Neural cell (in vitro differentiated cells): ENCODE results near the gene MTA1.

Experiments
- POLR2AphosphoS5 ChIP-seq: IDR thresholded peaks from 2 replicates; pipeline ENCODE4 v1.6.1; 2012
- TAF1 ChIP-seq: IDR thresholded peaks from 2 replicates; pipeline ENCODE4 v1.6.1; 2012; ENCODE audit warnings: low read depth
- TF ChIP-seq, protein P1 (sequence below): fragments of 450-650 bp; IDR thresholded peaks from 2 replicates; pipeline ENCODE4 v1.5.1; 2014; ENCODE audit warnings: antibody characterized with exemption, mild to moderate bottlenecking, moderate library complexity; ENCODE audit not compliant: poor library complexity, severe bottlenecking

DNA sequence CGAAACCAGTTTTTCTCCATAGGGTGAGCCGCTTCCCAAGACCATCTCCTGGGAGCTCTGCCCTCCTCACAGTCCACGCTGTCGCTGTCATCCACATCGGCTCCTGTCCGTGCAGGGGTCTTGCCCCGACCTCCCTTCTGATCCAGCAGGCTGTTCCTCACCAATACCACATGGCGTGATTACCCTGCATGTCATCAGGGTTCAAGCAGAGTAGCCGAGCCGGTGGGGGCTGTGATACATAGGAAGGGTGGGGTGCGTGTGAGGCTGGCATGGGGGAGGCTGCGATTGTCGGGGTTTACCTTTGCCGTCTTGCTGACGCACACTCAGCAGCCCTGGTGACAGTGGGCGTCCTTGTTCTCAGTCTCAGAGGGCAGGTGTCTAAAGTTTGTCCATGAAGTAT, 88.4 kb downstream of the MTA1 start:
- TF ChIP-seq POLR2AphosphoS5 (no peak), TAF1 (no peak)
- TF ChIP-seq, protein P1, sequence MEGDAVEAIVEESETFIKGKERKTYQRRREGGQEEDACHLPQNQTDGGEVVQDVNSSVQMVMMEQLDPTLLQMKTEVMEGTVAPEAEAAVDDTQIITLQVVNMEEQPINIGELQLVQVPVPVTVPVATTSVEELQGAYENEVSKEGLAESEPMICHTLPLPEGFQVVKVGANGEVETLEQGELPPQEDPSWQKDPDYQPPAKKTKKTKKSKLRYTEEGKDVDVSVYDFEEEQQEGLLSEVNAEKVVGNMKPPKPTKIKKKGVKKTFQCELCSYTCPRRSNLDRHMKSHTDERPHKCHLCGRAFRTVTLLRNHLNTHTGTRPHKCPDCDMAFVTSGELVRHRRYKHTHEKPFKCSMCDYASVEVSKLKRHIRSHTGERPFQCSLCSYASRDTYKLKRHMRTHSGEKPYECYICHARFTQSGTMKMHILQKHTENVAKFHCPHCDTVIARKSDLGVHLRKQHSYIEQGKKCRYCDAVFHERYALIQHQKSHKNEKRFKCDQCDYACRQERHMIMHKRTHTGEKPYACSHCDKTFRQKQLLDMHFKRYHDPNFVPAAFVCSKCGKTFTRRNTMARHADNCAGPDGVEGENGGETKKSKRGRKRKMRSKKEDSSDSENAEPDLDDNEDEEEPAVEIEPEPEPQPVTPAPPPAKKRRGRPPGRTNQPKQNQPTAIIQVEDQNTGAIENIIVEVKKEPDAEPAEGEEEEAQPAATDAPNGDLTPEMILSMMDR: no peak
